ENCODE data around the gene AHCYL1. TPM values are rescaled to one million over a fixed set of nuclear protein-coding genes. Genes with fewer than 3 reads are reported as not detected.
A peak's percentile ranks its signal among the peaks of the same experiment; 100 is the strongest.

Gene AHCYL1
- total and polyA plus RNA-seq, 12 donors = 21.9 to 58.9 (median 47.4) TPM

- ATAC-seq (no peak), DNase-seq (no peak)
- TF ChIP-seq CTCF (IDR thresholded peaks at IDR 0.05) = no peak
- H3K4me3 ChIP-seq = no peak overlapping the region
- no peaks in the 10 kb centered on the region for H3K9me3 ChIP-seq
- H3K36me3 ChIP-seq = peaks cover 6 to 57% (median 37%) of the 10 kb centered on the region in 9 donors
- H3K4me1 ChIP-seq = peaks cover 0 to 46% (median 37%) of the 10 kb centered on the region in 9 donors
- H3K27ac ChIP-seq = no peak overlapping the region
- H3K27me3 ChIP-seq = no peaks in the 10 kb centered on the region
- 87 to 90% methylated on average over 7 of the region's 7 CpGs for WGBS, 2 donors
- intact Hi-C loops (cut with DNase I) = no loop called here
These were observed 24.5 kb downstream of the AHCYL1 start for GRCh38 chr1:110008971-110009565.

- 52 to 69% methylated on average over 2 of the region's 2 CpGs for WGBS, 2 donors
- DNase-seq = no peak
- Histone ChIP-seq H3K27ac (peak overlapping the region in 1 of 10 donors; percentile 11), H3K4me3 (no peak overlapping the region), H3K9me3 (no peaks in the 10 kb centered on the region), H3K27me3 (no peaks in the 10 kb centered on the region), H3K4me1 (peaks cover 0 to 21% (median 12%) of the 10 kb centered on the region in 9 donors), H3K36me3 (peaks cover 6 to 82% (median 60%) of the 10 kb centered on the region in 9 donors)
- intact Hi-C loops (cut with DNase I) = no loop called here
- ATAC-seq = peak in 6 of 8 donors; percentile 48 to 64 (median 59)
- peak in 8 of 9 donors; percentile 12 to 60 (median 50) for TF ChIP-seq CTCF (IDR thresholded peaks at IDR 0.05)
These were observed 27.0 kb downstream of the AHCYL1 start for GRCh38 chr1:110011527-110012041.

- WGBS, 2 donors = 79 to 86% methylated on average over 6 of the region's 6 CpGs
- no peak overlapping the region for H3K27ac ChIP-seq
- intact Hi-C loops (cut with DNase I) = no loop called here
- H3K9me3 ChIP-seq = no peaks in the 10 kb centered on the region
- peaks cover 6 to 89% (median 66%) of the 10 kb centered on the region in 9 donors for H3K36me3 ChIP-seq
- TF ChIP-seq CTCF (IDR thresholded peaks at IDR 0.05) = no peak
- H3K4me1 ChIP-seq = peaks cover 0 to 16% (median 6%) of the 10 kb centered on the region in 9 donors
- DNase-seq = no peak
- no peak overlapping the region for H3K4me3 ChIP-seq
- no peaks in the 10 kb centered on the region for H3K27me3 ChIP-seq
- ATAC-seq = peak in 1 of 8 donors; percentile 22
These were observed 27.7 kb downstream of the AHCYL1 start for GRCh38 chr1:110012100-110012780.

- WGBS, 2 donors = 93 to 95% methylated on average over 3 of the region's 3 CpGs
These were observed 33.2 kb downstream of the AHCYL1 start for GRCh38 chr1:110017792-110018191.

More at GRCh38 chr1:110017792-110018191, 33.2 kb downstream of the AHCYL1 start:
- Histone ChIP-seq H3K27me3 (no peaks in the 10 kb centered on the region), H3K4me1 (no peaks in the 10 kb centered on the region), H3K4me3 (no peak overlapping the region), H3K36me3 (peaks cover 4 to 100% (median 91%) of the 10 kb centered on the region in 9 donors), H3K27ac (no peak overlapping the region), H3K9me3 (no peaks in the 10 kb centered on the region)
- no peak for TF ChIP-seq CTCF (IDR thresholded peaks at IDR 0.05)
- DNase-seq = no peak
- no peak for ATAC-seq
- intact Hi-C loops (cut with DNase I) = no loop called here

All from heart right ventricle (tissue), 16 donors.